PC-3 (cell line): Measurements from ENCODE around the gene ARHGEF3. TPM values are rescaled to one million over a fixed set of nuclear protein-coding genes. Genes with fewer than 3 reads are reported as not detected.

Experiments used
- ATAC-seq: fragments of 200-7000 bp; cut with Tn5 transposase; 2 replicates; pipeline ENCODE4 v1.9.1; 2020; ENCODE audit warnings: mild to moderate bottlenecking, moderate library complexity
- BruUV-seq: library from RNA; stranded (reverse); fragments of 400-500 nt; replicated peaks from 2 replicates; lab custom pipeline; 2021; lab: Mats Ljungman, UMichigan
- CTCF ChIA-PET: fragments of 300-600 bp; sonication (Branson Sonifier 250); formaldehyde crosslinking; loops from one replicate; lab custom pipeline; 2022; ENCODE audit warnings: antibody characterized with exemption; lab: Charles Lee
- POLR2A ChIA-PET: fragments of 300-600 bp; sonication (Branson Sonifier 250); formaldehyde crosslinking; loops from one replicate; lab custom pipeline; 2022; ENCODE audit warnings: antibody characterized with exemption; ENCODE audit not compliant: unreplicated experiment; lab: Charles Lee
- DNase-seq: peaks from one replicate; pipeline ENCODE4 v3.0.0-alpha.2; 2015
- H2AFZ ChIP-seq: fragments of 300-600 bp; sonication (generic); 2 replicates; pipeline ENCODE4 v1.6.0; 2016; ENCODE audit warnings: antibody characterized with exemption, low read length
- H3F3A ChIP-seq: fragments of 300-600 bp; sonication (generic); one replicate; pipeline ENCODE4 v1.6.0; 2017; ENCODE audit warnings: antibody characterized with exemption, low read length, control low read depth, mild to moderate bottlenecking; ENCODE audit not compliant: unreplicated experiment
- H3K27ac ChIP-seq: fragments of 300-600 bp; sonication (generic); 2 replicates; pipeline ENCODE4 v1.5.1; 2016; ENCODE audit warnings: mild to moderate bottlenecking, low read length
- H3K27me3 ChIP-seq: fragments of 300-600 bp; sonication (generic); 2 replicates; pipeline ENCODE4 v1.6.1; 2016; ENCODE audit warnings: low read length, mixed read lengths
- H3K36me3 ChIP-seq: fragments of 300-600 bp; sonication (generic); 2 replicates; pipeline ENCODE4 v1.6.1; 2016; ENCODE audit warnings: low read depth, mixed run types, low read length, mixed read lengths
- H3K4me1 ChIP-seq: fragments of 300-600 bp; sonication (generic); 2 replicates; pipeline ENCODE4 v1.5.1; 2016; ENCODE audit warnings: low read length; ENCODE audit not compliant: insufficient read depth
- H3K4me2 ChIP-seq: fragments of 300-600 bp; sonication (generic); 2 replicates; pipeline ENCODE4 v1.6.0; 2016; ENCODE audit warnings: low read length
- H3K4me3 ChIP-seq: fragments of 300-600 bp; sonication (generic); 2 replicates; pipeline ENCODE4 v1.5.1; 2016; ENCODE audit warnings: mild to moderate bottlenecking, low read length, mixed read lengths
- H3K79me2 ChIP-seq: fragments of 300-600 bp; sonication (generic); 2 replicates; pipeline ENCODE4 v1.6.1; 2017; ENCODE audit warnings: low read length, mixed read lengths
- H3K9ac ChIP-seq: fragments of 300-600 bp; sonication (generic); 2 replicates; pipeline ENCODE4 v1.6.0; 2016; ENCODE audit warnings: mild to moderate bottlenecking, low read length
- H3K9me2 ChIP-seq: fragments of 300-600 bp; sonication (generic); replicated peaks from 2 replicates; pipeline ENCODE4 v1.6.1; 2016; ENCODE audit warnings: mixed run types, low read length, mixed read lengths
- H3K9me3 ChIP-seq: fragments of 300-600 bp; sonication (generic); 2 replicates; pipeline ENCODE4 v1.6.1; 2016; ENCODE audit warnings: low read length, mixed read lengths
- H4K20me1 ChIP-seq: fragments of 300-600 bp; sonication (generic); 2 replicates; pipeline ENCODE4 v1.6.1; 2016; ENCODE audit warnings: low read length, mixed read lengths
- EZH2 ChIP-seq: fragments of 300-600 bp; sonication (generic); IDR thresholded peaks from one replicate; pipeline ENCODE4 v1.6.1; 2017; ENCODE audit warnings: antibody characterized with exemption, mild to moderate bottlenecking, low read length; ENCODE audit not compliant: unreplicated experiment
- EZH2phosphoT487 ChIP-seq: fragments of 300-600 bp; sonication (generic); IDR thresholded peaks from 2 replicates; pipeline ENCODE4 v1.6.1; 2018; ENCODE audit warnings: mild to moderate bottlenecking, antibody characterized with exemption, low read length, borderline replicate concordance
- intact Hi-C: fragments of 100-400 bp; cut with micrococcal nuclease; formaldehyde crosslinking; loops from 2 replicates; pipeline ENCODE4 v1.9.0; 2023
- total RNA-seq: library from RNA; depleted of rRNA; stranded (reverse); fragments of >200 nt; gene quantifications from 2 replicates; pipeline ENCODE4 v1.2.3, GENCODE V29; 2014
- TF ChIP-seq, protein P1 (sequence below): fragments of 300-600 bp; sonication (generic); conservative IDR thresholded peaks from 2 replicates; pipeline ENCODE4 v1.5.1; 2017; ENCODE audit warnings: antibody characterized with exemption, low read depth, mild to moderate bottlenecking, low read length

ARHGEF3 gene
- total RNA-seq, 1 experiment from 2014 or later: 8.7 TPM

DNA sequence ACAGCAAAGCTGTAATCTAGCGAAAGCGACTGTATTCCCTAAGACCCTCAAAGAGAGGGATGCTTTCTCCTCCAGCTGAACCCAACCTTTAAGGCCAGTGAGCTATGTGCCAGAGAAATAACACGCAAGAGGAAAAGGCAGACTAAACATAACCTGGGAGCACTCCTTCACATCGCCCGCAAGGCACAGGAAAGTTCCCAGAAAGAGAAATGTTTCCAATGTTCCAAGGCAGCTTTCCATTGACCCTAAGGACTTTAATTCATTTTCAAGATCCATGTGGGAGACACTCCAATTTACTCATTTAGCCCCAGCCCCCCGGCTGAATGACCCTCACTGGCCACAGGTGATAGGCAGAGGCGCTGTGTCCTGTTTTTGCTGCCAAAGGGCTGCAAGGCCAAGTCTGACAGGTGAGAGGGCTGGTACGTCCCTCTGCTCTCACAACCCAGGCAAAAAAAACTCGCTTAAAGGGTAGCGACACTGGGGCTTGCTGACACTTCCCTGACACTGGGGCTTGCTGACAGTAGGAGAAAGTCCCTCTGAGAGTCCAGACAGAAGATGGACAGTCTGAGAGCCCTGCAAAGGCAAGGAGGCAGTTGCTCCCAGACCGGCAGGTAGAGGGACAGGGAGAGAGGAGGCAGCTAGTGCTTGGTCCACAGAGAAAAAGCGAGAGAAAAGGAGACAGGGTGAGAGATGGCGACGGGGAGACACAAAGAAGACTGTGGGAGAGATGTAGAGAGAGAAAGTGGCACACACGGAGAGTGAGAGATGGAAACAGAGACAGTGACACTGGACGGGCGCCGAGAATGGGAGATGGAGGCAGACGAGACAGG lies 702 bp downstream of the ARHGEF3 start:
- Histone ChIP-seq H3K4me2 (peak overlapping the region; percentile 90), H2AFZ (peak overlapping the region; percentile 86), H3K9ac (peak overlapping the region; percentile 70), H3K27ac (no peak overlapping the region), H3F3A (no peaks in the 10 kb centered on the region), H3K9me3 (no peaks in the 10 kb centered on the region), H3K27me3 (no peaks in the 10 kb centered on the region), H3K4me1 (peaks cover 28% of the 10 kb centered on the region), H3K79me2 (no peaks in the 10 kb centered on the region), H3K36me3 (no peaks in the 10 kb centered on the region), H3K4me3 (peak overlapping the region; percentile 73), H3K9me2 (no peaks in the 10 kb centered on the region), H4K20me1 (0 out of 2 replicates have a peak, but pooled peaks cover 4% of the 10 kb centered on the region)
- TSS peak; percentile 35 for BruUV-seq
- ChIA-PET CTCF (interaction anchor here (0.6 to 3.6 kb wide), 6 partner anchors 17 to 191 kb away, joined by 4 to 26 read pairs (median 8); no protein-coding TSS in a partner anchor), POLR2A (interaction anchor here (0.6 to 1.8 kb wide), 3 partner anchors 13 to 466 kb away, joined by 3 to 24 read pairs (median 4); no protein-coding TSS in a partner anchor)
- peak; percentile 11 for ATAC-seq
- DNase-seq: peak; percentile 24
- no peak for TF ChIP-seq EZH2phosphoT487
- no peak for TF ChIP-seq EZH2
- TF ChIP-seq, protein P1, sequence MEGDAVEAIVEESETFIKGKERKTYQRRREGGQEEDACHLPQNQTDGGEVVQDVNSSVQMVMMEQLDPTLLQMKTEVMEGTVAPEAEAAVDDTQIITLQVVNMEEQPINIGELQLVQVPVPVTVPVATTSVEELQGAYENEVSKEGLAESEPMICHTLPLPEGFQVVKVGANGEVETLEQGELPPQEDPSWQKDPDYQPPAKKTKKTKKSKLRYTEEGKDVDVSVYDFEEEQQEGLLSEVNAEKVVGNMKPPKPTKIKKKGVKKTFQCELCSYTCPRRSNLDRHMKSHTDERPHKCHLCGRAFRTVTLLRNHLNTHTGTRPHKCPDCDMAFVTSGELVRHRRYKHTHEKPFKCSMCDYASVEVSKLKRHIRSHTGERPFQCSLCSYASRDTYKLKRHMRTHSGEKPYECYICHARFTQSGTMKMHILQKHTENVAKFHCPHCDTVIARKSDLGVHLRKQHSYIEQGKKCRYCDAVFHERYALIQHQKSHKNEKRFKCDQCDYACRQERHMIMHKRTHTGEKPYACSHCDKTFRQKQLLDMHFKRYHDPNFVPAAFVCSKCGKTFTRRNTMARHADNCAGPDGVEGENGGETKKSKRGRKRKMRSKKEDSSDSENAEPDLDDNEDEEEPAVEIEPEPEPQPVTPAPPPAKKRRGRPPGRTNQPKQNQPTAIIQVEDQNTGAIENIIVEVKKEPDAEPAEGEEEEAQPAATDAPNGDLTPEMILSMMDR: no peak
- intact Hi-C loops: loop anchor here (1.0 to 5.0 kb wide), 2 partner anchors 56 to 188 kb away; no protein-coding TSS in a partner anchor

DNA sequence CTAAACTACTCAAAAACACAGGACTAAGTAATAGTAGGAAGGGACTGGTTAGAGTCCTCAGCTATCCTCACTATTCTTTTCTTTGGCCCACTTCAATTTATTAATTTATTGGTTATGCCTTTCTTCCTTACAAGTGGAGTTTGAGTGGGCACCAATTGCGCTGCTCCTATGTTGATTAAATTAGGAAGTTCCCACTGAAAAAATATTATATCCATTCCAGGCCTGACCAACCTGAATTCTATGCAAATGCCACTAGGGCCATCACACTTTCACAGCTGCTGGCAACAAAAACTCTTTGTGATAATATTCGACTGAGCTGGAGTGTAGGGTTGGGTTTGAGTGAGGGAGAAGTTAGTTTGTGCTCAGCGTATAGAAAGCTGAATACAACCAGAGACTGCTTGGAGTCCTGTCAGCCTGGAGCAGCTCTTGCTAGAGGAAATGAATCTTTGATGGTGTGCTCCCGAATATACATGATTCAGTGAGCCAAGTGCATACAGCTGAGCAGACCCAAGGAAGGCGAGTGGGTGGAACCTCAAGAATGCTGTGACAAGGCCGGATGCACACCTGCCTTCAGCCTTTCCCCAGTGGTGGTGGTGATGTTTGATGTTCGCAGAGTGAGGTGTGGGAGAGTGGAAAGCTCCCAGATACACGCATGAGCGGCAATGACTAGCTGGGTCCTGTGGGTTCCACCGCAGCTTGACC lies 1.5 kb downstream of the ARHGEF3 start:
- Histone ChIP-seq H3K79me2 (no peaks in the 10 kb centered on the region), H3K36me3 (no peaks in the 10 kb centered on the region), H3K27me3 (no peaks in the 10 kb centered on the region), H3K9me2 (no peaks in the 10 kb centered on the region), H4K20me1 (0 out of 2 replicates have a peak, but pooled peaks cover 4% of the 10 kb centered on the region), H3K4me2 (peak overlapping the region; percentile 90), H3F3A (no peaks in the 10 kb centered on the region), H3K9me3 (no peaks in the 10 kb centered on the region), H2AFZ (no peak overlapping the region), H3K4me1 (peaks cover 32% of the 10 kb centered on the region), H3K9ac (no peak overlapping the region), H3K4me3 (no peak overlapping the region; the same call in 1 of the 2 replicates), H3K27ac (no peak overlapping the region)
- DNase-seq (peak; percentile 15), ATAC-seq (no peak)
- ChIA-PET CTCF (interaction anchor here (0.6 to 3.6 kb wide), 12 partner anchors 12 to 192 kb away, joined by 3 to 26 read pairs (median 5); no protein-coding TSS in a partner anchor), POLR2A (interaction anchor here (0.6 kb wide), 2 partner anchors 326 to 466 kb away, joined by 4 read pairs; no protein-coding TSS in a partner anchor)
- no TSS peak for BruUV-seq
- no peak for TF ChIP-seq EZH2
- TF ChIP-seq, protein P1: no peak
- TF ChIP-seq EZH2phosphoT487: no peak
- intact Hi-C loops: loop anchor here (5.0 kb wide), 1 partner anchor 57 kb away; no protein-coding TSS in a partner anchor
